H1 (cell line): Measurements from ENCODE around the gene DYNLT3. TPM values are rescaled to one million over a fixed set of nuclear protein-coding genes. Genes with fewer than 3 reads are reported as not detected.

ENCODE experiments used
- CTCF ChIA-PET: fragments of 300-600 bp; sonication (Branson Sonifier 250); formaldehyde crosslinking; loops from one replicate; lab custom pipeline; 2021; ENCODE audit not compliant: partially characterized antibody; lab: Charles Lee
- POLR2A ChIA-PET: fragments of 300-600 bp; sonication (Branson Sonifier 250); formaldehyde crosslinking; loops from one replicate; lab custom pipeline; 2021; ENCODE audit warnings: inconsistent platforms; ENCODE audit not compliant: partially characterized antibody; lab: Charles Lee
- DNase-seq, 2 experiments: peaks; one replicate each; pipeline versions ENCODE4 v3.0.0 to v3.0.0-alpha.2; 2010 to 2022; ENCODE audit warnings: low spot score in 2 of 2, low read depth in 1 of 2, mixed read lengths in 1 of 2
- FAIRE-seq: peaks from 2 replicates; lab custom pipeline; 2011; peaks lifted over from hg19 to GRCh38; lab: Jason Lieb, UNC
- H2AFZ ChIP-seq: 2 replicates; pipeline ENCODE4 v1.8.1; 2012; ENCODE audit warnings: low read length, inconsistent platforms
- H2AK5ac ChIP-seq: 2 replicates; pipeline ENCODE4 v1.6.1; 2013; ENCODE audit warnings: low read depth, low read length
- H2BK120ac ChIP-seq: replicated peaks from 2 replicates; pipeline ENCODE3; 2013; ENCODE audit warnings: low read depth, low read length, inconsistent platforms
- H2BK12ac ChIP-seq: 2 replicates; pipeline ENCODE4 v1.6.1; 2013; ENCODE audit warnings: low read depth, low read length
- H2BK15ac ChIP-seq: 2 replicates; pipeline ENCODE4 v1.6.1; 2013; ENCODE audit warnings: low read length
- H2BK20ac ChIP-seq: 2 replicates; pipeline ENCODE4 v1.6.1; 2013; ENCODE audit warnings: low read length
- H2BK5ac ChIP-seq: 2 replicates; pipeline ENCODE4 v1.6.1; 2013; ENCODE audit warnings: low read depth, low read length
- H3K14ac ChIP-seq: 2 replicates; pipeline ENCODE4 v1.6.1; 2013; ENCODE audit warnings: inconsistent platforms; ENCODE audit not compliant: insufficient read length
- H3K18ac ChIP-seq: 2 replicates; pipeline ENCODE4 v1.6.1; 2013; ENCODE audit warnings: low read length; ENCODE audit errors: extremely low read depth
- H3K23ac ChIP-seq: 2 replicates; pipeline ENCODE4 v1.6.1; 2013; ENCODE audit warnings: inconsistent platforms; ENCODE audit not compliant: insufficient read length
- H3K23me2 ChIP-seq: 2 replicates; pipeline ENCODE4 v1.6.1; 2013; ENCODE audit warnings: low read depth, low read length
- H3K27ac ChIP-seq: 2 replicates; pipeline ENCODE4 v1.6.1; 2011; ENCODE audit warnings: low read depth, low read length, inconsistent platforms
- H3K27me3 ChIP-seq, 4 experiments: replicated peaks in 1 of 4; 1 replicate in 1 of 4; 2 replicates in 3 of 4; pipeline versions ENCODE4 v1.6.1 to v1.8.1; 2011 to 2013; ENCODE audit warnings: low read length in 3 of 4, mild to moderate bottlenecking in 3 of 4, inconsistent platforms in 2 of 4, mixed read lengths in 2 of 4, moderate library complexity in 1 of 4; ENCODE audit not compliant: control insufficient read depth in 3 of 4, insufficient read depth in 3 of 4; ENCODE audit errors: extremely low read depth in 1 of 4
- H3K36me3 ChIP-seq, 4 experiments: 2 replicates each; pipeline versions ENCODE4 v1.6.1 to v1.8.1; 2011 to 2013; ENCODE audit warnings: mild to moderate bottlenecking in 4 of 4, low read length in 3 of 4, moderate library complexity in 2 of 4, control low read depth in 1 of 4, inconsistent platforms in 1 of 4; ENCODE audit not compliant: insufficient read depth in 4 of 4, control insufficient read depth in 2 of 4
- H3K4ac ChIP-seq: replicated peaks from 2 replicates; pipeline ENCODE3; 2013; ENCODE audit warnings: low read length, low read depth, mixed read lengths, inconsistent platforms; ENCODE audit not compliant: insufficient read length
- H3K4me1 ChIP-seq, 4 experiments: replicated peaks in 1 of 4; 1 replicate in 1 of 4; 2 replicates in 3 of 4; pipeline versions ENCODE4 v1.6.1 to v1.8.1; 2011 to 2013; ENCODE audit warnings: low read length in 3 of 4, inconsistent platforms in 2 of 4, mixed read lengths in 1 of 4; ENCODE audit not compliant: insufficient read depth in 4 of 4, control insufficient read depth in 3 of 4
- H3K4me2 ChIP-seq, 2 experiments: 2 replicates each; pipeline versions ENCODE4 v1.6.1 to v1.8.1; 2011 to 2013; ENCODE audit warnings: low read depth in 2 of 2, low read length in 2 of 2, control low read depth in 1 of 2, inconsistent platforms in 1 of 2, mild to moderate bottlenecking in 1 of 2; ENCODE audit not compliant: insufficient read depth in 1 of 2
- H3K4me3 ChIP-seq, 4 experiments: fragments of 200-600, 300-600 bp in 1 of 4; sonication (generic), shearing (Covaris generic), sonication (Bioruptor Twin) in 1 of 4; 2 replicates each; pipeline versions ENCODE4 v1.5.1 to v1.8.1; 2011 to 2016; ENCODE audit warnings: low read length in 4 of 4, low read depth in 3 of 4, control low read depth in 2 of 4, inconsistent platforms in 2 of 4, mild to moderate bottlenecking in 2 of 4, mixed read lengths in 1 of 4, moderate library complexity in 1 of 4; ENCODE audit not compliant: insufficient read depth in 2 of 4; ENCODE audit errors: extremely low read depth in 1 of 4
- H3K56ac ChIP-seq: replicated peaks from 2 replicates; pipeline ENCODE3; 2013; ENCODE audit warnings: low read depth, mild to moderate bottlenecking, mixed read lengths, low read length, inconsistent platforms; ENCODE audit not compliant: insufficient read length
- H3K79me1 ChIP-seq: 2 replicates; pipeline ENCODE4 v1.6.1; 2013; ENCODE audit warnings: low read depth, low read length, control low read depth
- H3K79me2 ChIP-seq, 2 experiments: 2 replicates each; pipeline versions ENCODE4 v1.6.1 to v1.8.1; 2012 to 2013; ENCODE audit warnings: low read length in 2 of 2, mild to moderate bottlenecking in 2 of 2, inconsistent platforms in 1 of 2; ENCODE audit not compliant: insufficient read depth in 2 of 2, control insufficient read depth in 1 of 2
- H3K9ac ChIP-seq, 4 experiments: replicated peaks in 1 of 4; 1 replicate in 1 of 4; 2 replicates in 3 of 4; pipeline versions ENCODE4 v1.6.1 to v1.8.1; 2011 to 2013; ENCODE audit warnings: low read depth in 3 of 4, low read length in 3 of 4, control low read depth in 2 of 4, mild to moderate bottlenecking in 2 of 4, moderate library complexity in 2 of 4, inconsistent platforms in 1 of 4; ENCODE audit errors: extremely low read depth in 1 of 4
- H3K9me3 ChIP-seq, 2 experiments: 2 replicates each; pipeline versions ENCODE4 v1.6.1 to v1.8.1; 2012 to 2013; ENCODE audit warnings: mild to moderate bottlenecking in 2 of 2, moderate library complexity in 2 of 2, control low read depth in 1 of 2, inconsistent platforms in 1 of 2, low read depth in 1 of 2, low read length in 1 of 2, mixed read lengths in 1 of 2; ENCODE audit not compliant: insufficient read depth in 2 of 2
- H4K20me1 ChIP-seq, 2 experiments: replicated peaks in 1 of 2; 2 replicates each; pipeline versions ENCODE3 to v1.8.1; 2011 to 2013; ENCODE audit warnings: inconsistent platforms in 2 of 2, low read length in 2 of 2, mild to moderate bottlenecking in 1 of 2; ENCODE audit not compliant: insufficient read depth in 2 of 2, control insufficient read depth in 1 of 2
- H4K5ac ChIP-seq: 2 replicates; pipeline ENCODE4 v1.6.1; 2013; ENCODE audit warnings: low read length, low read depth, mixed read lengths, inconsistent platforms; ENCODE audit not compliant: insufficient read length
- H4K8ac ChIP-seq: 2 replicates; pipeline ENCODE4 v1.8.0; 2013; ENCODE audit warnings: mild to moderate bottlenecking, moderate library complexity, low read length, inconsistent platforms; ENCODE audit not compliant: insufficient read depth; ENCODE audit errors: extremely low read depth
- H4K91ac ChIP-seq: replicated peaks from 2 replicates; pipeline ENCODE3; 2013; ENCODE audit warnings: low read length, mixed read lengths, inconsistent platforms; ENCODE audit not compliant: insufficient read length
- BACH1 ChIP-seq: IDR thresholded peaks from 2 replicates; pipeline ENCODE4 v1.6.1; 2012; ENCODE audit warnings: low read length, improper control_type of control experiment
- JUND ChIP-seq: IDR thresholded peaks from 2 replicates; pipeline ENCODE4 v1.6.1; 2011; ENCODE audit warnings: mild to moderate bottlenecking, improper control_type of control experiment, low read length
- KDM1A ChIP-seq: fragments of 200-600, 300-600 bp; sonication (generic); IDR thresholded peaks from 2 replicates; pipeline ENCODE4 v1.7.1; 2016; ENCODE audit warnings: mild to moderate bottlenecking, low read length, borderline replicate concordance
- KDM5A ChIP-seq: fragments of 200-600 bp; IDR thresholded peaks from 2 replicates; pipeline ENCODE4 v1.7.1; 2012; ENCODE audit warnings: mild to moderate bottlenecking, low read length, inconsistent platforms, mixed read lengths
- MAFK ChIP-seq: IDR thresholded peaks from 2 replicates; pipeline ENCODE4 v1.6.1; 2012; ENCODE audit warnings: low read depth, mild to moderate bottlenecking, improper control_type of control experiment, low read length
- PHF8 ChIP-seq: fragments of 200-600 bp; sonication (generic); conservative IDR thresholded peaks from 2 replicates; pipeline ENCODE4 v1.7.1; 2012; ENCODE audit warnings: low read depth, mild to moderate bottlenecking, inconsistent platforms, low read length, moderate library complexity
- RFX5 ChIP-seq: IDR thresholded peaks from 2 replicates; pipeline ENCODE4 v1.6.1; 2011; ENCODE audit warnings: low read depth, low read length, improper control_type of control experiment, borderline replicate concordance
- SIN3A ChIP-seq, 2 experiments: IDR thresholded peaks in 1 of 2; conservative IDR thresholded peaks in 1 of 2; 2 replicates each; pipeline ENCODE4 v1.6.1; 2011 to 2012; ENCODE audit warnings: low read length in 2 of 2, improper control_type of control experiment in 1 of 2, low read depth in 1 of 2, mild to moderate bottlenecking in 1 of 2
- SP1 ChIP-seq: IDR thresholded peaks from 2 replicates; pipeline ENCODE4 v1.6.1; 2011; ENCODE audit warnings: low read depth, low read length
- SP4 ChIP-seq: IDR thresholded peaks from 2 replicates; pipeline ENCODE4 v1.6.1; 2012; ENCODE audit warnings: low read length, inconsistent platforms
- TCF12 ChIP-seq: IDR thresholded peaks from 2 replicates; pipeline ENCODE4 v1.6.1; 2011; ENCODE audit warnings: low read depth, mild to moderate bottlenecking, low read length
- WGBS, 2 experiments: shearing (Covaris generic) in 1 of 2; methylation state at CpG; one replicate each; pipeline versions ENCODE4 v1.1.6 to v1.1.7; 2013 to 2015; ENCODE audit warnings: low lambda C conversion rate in 2 of 2, mixed read lengths in 2 of 2, inconsistent platforms in 1 of 2, low coverage in 1 of 2, missing lambda C conversion rate in 1 of 2; ENCODE audit not compliant: insufficient replicate concordance in 2 of 2, insufficient coverage in 1 of 2, insufficient read length in 1 of 2; ENCODE audit errors: extremely low coverage in 1 of 2, missing lambda C conversion rate in 1 of 2; 5-methylcytosine and 5-hydroxymethylcytosine counted together
- polyA plus RNA-seq, 7 experiments: library from polyadenylated mRNA; depleted of rRNA in 3 of 7; stranded (reverse) in 5 of 7; unstranded in 2 of 7; fragments of >200 nt in 5 of 7; fragments of 200-250 nt in 2 of 7; gene quantifications; 1 replicate in 5 of 7; 2 replicates in 1 of 7; 4 replicates in 1 of 7; pipeline versions ENCODE4 v1.2.1 to v1.2.3, GENCODE V29; 2011 to 2013; ENCODE audit warnings: missing spikeins in 2 of 7, mixed read lengths in 2 of 7
- total RNA-seq: library from RNA; stranded (reverse); fragmentation: NEBNext Ultra II Directional; extraction: Animal tissue kit (Norgen Biotek cat#: 25700); gene quantifications from 2 replicates; pipeline ENCODE4 v1.2.1, GENCODE V29; 2021
- TF ChIP-seq, protein P1 (sequence below): IDR thresholded peaks from 2 replicates; pipeline ENCODE4 v1.6.1; 2012; ENCODE audit warnings: low read length, inconsistent platforms
- TF ChIP-seq, protein P2 (sequence below): IDR thresholded peaks from 2 replicates; pipeline ENCODE4 v1.6.1; 2012; ENCODE audit warnings: inconsistent platforms

DYNLT3 gene
- total and polyA plus RNA-seq, 2 of the 8 experiments (the other 6 are each of a cell fraction or from before 2014, with no cell fraction given): 2.3 to 3.5 TPM

DNA sequence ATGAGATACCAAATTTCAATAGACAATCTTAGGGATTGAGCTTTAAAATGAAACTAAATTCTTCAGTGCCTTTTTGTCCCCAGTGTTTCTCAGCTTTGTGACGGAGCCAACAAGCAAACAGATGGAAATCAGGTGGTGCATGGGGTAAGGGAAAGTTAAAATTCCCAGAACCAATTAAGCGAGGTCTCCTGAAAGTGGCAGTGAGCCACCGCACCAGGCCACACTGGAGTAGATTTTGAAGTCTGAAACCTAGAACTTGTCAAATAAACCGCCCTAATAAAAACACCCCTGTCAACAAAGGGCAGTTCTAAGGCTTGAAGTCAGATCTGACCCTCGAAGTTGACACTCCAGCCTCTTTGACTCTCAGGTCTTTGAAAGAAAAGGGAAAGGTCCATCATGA is 40.6 kb upstream of the DYNLT3 start:
- ChIA-PET POLR2A (no interaction called here), CTCF (no interaction called here)
- H3K56ac ChIP-seq: no peak overlapping the region
- no peaks in the 10 kb centered on the region for H3K36me3 ChIP-seq
- no peak overlapping the region for H3K18ac ChIP-seq
- H4K91ac ChIP-seq: no peak overlapping the region
- no peak overlapping the region for H3K9ac ChIP-seq
- H2BK20ac ChIP-seq: no peak overlapping the region
- no peak overlapping the region for H4K5ac ChIP-seq
- H3K79me1 ChIP-seq: no peaks in the 10 kb centered on the region
- no peak overlapping the region for H2AFZ ChIP-seq
- no peaks in the 10 kb centered on the region for H3K27me3 ChIP-seq
- H2BK120ac ChIP-seq: no peak overlapping the region
- WGBS, 2 experiments: 94% methylated on average over 5 of the region's 5 CpGs; no CpG with 5 or more reads in 1 of the 2 experiments
- H2BK15ac ChIP-seq: no peak overlapping the region
- H3K4me1 ChIP-seq: no peaks in the 10 kb centered on the region
- H2BK12ac ChIP-seq: no peak overlapping the region
- DNase-seq: no peak
- H3K4me3 ChIP-seq: no peak overlapping the region
- no peak overlapping the region for H3K4me2 ChIP-seq
- no peak overlapping the region for H3K23ac ChIP-seq
- no peak for FAIRE-seq
- no peak overlapping the region for H2BK5ac ChIP-seq
- no peak overlapping the region for H3K4ac ChIP-seq
- no peaks in the 10 kb centered on the region for H3K23me2 ChIP-seq
- H3K9me3 ChIP-seq: no peaks in the 10 kb centered on the region
- no peaks in the 10 kb centered on the region for H4K20me1 ChIP-seq
- H2AK5ac ChIP-seq: no peak overlapping the region
- H3K79me2 ChIP-seq: no peaks in the 10 kb centered on the region
- H3K14ac ChIP-seq: no peak overlapping the region
- H4K8ac ChIP-seq: no peak overlapping the region
- no peak overlapping the region for H3K27ac ChIP-seq
- no peak for TF ChIP-seq RFX5
- no peak for TF ChIP-seq SIN3A (conservative IDR thresholded peaks at IDR 0.05 in 1 of 2, IDR thresholded peaks at IDR 0.05 in 1 of 2; ENCODE audit: low read depth in 1 of 2, low read length in 2 of 2)
- no peak for TF ChIP-seq KDM1A
- TF ChIP-seq, protein P1, sequence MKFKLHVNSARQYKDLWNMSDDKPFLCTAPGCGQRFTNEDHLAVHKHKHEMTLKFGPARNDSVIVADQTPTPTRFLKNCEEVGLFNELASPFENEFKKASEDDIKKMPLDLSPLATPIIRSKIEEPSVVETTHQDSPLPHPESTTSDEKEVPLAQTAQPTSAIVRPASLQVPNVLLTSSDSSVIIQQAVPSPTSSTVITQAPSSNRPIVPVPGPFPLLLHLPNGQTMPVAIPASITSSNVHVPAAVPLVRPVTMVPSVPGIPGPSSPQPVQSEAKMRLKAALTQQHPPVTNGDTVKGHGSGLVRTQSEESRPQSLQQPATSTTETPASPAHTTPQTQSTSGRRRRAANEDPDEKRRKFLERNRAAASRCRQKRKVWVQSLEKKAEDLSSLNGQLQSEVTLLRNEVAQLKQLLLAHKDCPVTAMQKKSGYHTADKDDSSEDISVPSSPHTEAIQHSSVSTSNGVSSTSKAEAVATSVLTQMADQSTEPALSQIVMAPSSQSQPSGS: no peak
- no peak for TF ChIP-seq JUND
- TF ChIP-seq SP1: no peak
- TF ChIP-seq KDM5A: no peak
- no peak for TF ChIP-seq TCF12
- TF ChIP-seq MAFK: no peak
- no peak for TF ChIP-seq PHF8
- no peak for TF ChIP-seq BACH1
- no peak for TF ChIP-seq SP4
- TF ChIP-seq, protein P2, sequence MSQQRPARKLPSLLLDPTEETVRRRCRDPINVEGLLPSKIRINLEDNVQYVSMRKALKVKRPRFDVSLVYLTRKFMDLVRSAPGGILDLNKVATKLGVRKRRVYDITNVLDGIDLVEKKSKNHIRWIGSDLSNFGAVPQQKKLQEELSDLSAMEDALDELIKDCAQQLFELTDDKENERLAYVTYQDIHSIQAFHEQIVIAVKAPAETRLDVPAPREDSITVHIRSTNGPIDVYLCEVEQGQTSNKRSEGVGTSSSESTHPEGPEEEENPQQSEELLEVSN: no peak
